HG03521 (cell line): ENCODE measurements around the gene PLXNA1.
A peak's percentile ranks its signal among the peaks of the same experiment; 100 is the strongest.

Experiments used
- ATAC-seq: cut with Tn5 transposase; IDR thresholded peaks from one replicate; pipeline ENCODE4 v1.9.1; 2021; ENCODE audit warnings: mild to moderate bottlenecking, moderate library complexity; ENCODE audit not compliant: unreplicated experiment

Gene PLXNA1

GRCh38 chr3:126964950-126965349, 18.0 kb upstream of the PLXNA1 start:
- ATAC-seq: no peak

- no peak for ATAC-seq
These were observed 17.3 kb upstream of the PLXNA1 start for GRCh38 chr3:126965526-126966080.

- no peak for ATAC-seq
These were observed 15.5 kb upstream of the PLXNA1 start for GRCh38 chr3:126967386-126967785.

GRCh38 chr3:126968391-126969390, 14.2 kb upstream of the PLXNA1 start:
- no peak for ATAC-seq

GRCh38 chr3:126969586-126969985, 13.3 kb upstream of the PLXNA1 start:
- no peak for ATAC-seq

- ATAC-seq: no peak
These were observed 12.8 kb upstream of the PLXNA1 start for GRCh38 chr3:126970101-126970500.

GRCh38 chr3:126970921-126971320, 12.0 kb upstream of the PLXNA1 start:
- ATAC-seq: no peak

- no peak for ATAC-seq
These were observed 11.0 kb upstream of the PLXNA1 start for GRCh38 chr3:126971891-126972351.

GRCh38 chr3:126972866-126973265, 10.0 kb upstream of the PLXNA1 start:
- ATAC-seq: no peak

GRCh38 chr3:126973814-126974213, 9.1 kb upstream of the PLXNA1 start:
- ATAC-seq: no peak

- ATAC-seq: no peak
These were observed 8.2 kb upstream of the PLXNA1 start for GRCh38 chr3:126974756-126975155.

- ATAC-seq: no peak
These were observed 6.0 kb upstream of the PLXNA1 start for GRCh38 chr3:126976906-126977305.

- ATAC-seq: no peak
These were observed 5.1 kb upstream of the PLXNA1 start for GRCh38 chr3:126977821-126978220.

GRCh38 chr3:126978291-126978690, 4.6 kb upstream of the PLXNA1 start:
- ATAC-seq: no peak

GRCh38 chr3:126979046-126979628, 3.8 kb upstream of the PLXNA1 start:
- ATAC-seq: no peak

- no peak for ATAC-seq
These were observed 2.6 kb upstream of the PLXNA1 start for GRCh38 chr3:126980266-126980811.

- peak; percentile 7 for ATAC-seq
These were observed 817 bp upstream of the PLXNA1 start for GRCh38 chr3:126982126-126982470.

- peak; percentile 9 for ATAC-seq
These were observed 349 bp downstream of the PLXNA1 start for GRCh38 chr3:126983276-126983652.

GRCh38 chr3:126983653-126984390, 907 bp downstream of the PLXNA1 start:
- ATAC-seq: no peak

GRCh38 chr3:126984391-126985131, 1.6 kb downstream of the PLXNA1 start:
- ATAC-seq: no peak
